Activated T-helper 1 cell treated with anti-CD3 and anti-CD28 coated beads, Interleukin-12 subunit alpha, Interleukin-12 subunit beta, Interleukin-2, Interleukin-4 antibody, amounts not matched to agents 30 ng/mL and 10 ng/mL and 1 ng/mL, durations not matched to agents 14 hours and 24 hours and 36 hours (primary cell): Measurements from ENCODE around the gene G0S2. TPM values are rescaled to one million over a fixed set of nuclear protein-coding genes. Genes with fewer than 3 reads are reported as not detected.
A peak's percentile ranks its signal among the peaks of the same experiment; 100 is the strongest.

ENCODE experiments used
- DNase-seq: peaks from one replicate; pipeline ENCODE4 v3.0.0; 2021; ENCODE audit warnings: low spot score
- H3K27ac Mint-ChIP-seq: one replicate; pipeline ENCODE4 v1.8.0; 2021; ENCODE audit warnings: mild to moderate bottlenecking, mixed read lengths
- H3K27me3 Mint-ChIP-seq: one replicate; pipeline ENCODE4 v1.8.0; 2022; ENCODE audit warnings: mild to moderate bottlenecking, moderate library complexity, mixed read lengths; ENCODE audit not compliant: insufficient read depth
- H3K36me3 Mint-ChIP-seq: one replicate; pipeline ENCODE4 v1.8.0; 2021; ENCODE audit warnings: low read depth, mixed read lengths
- H3K4me1 Mint-ChIP-seq: one replicate; pipeline ENCODE4 v1.8.0; 2021; ENCODE audit warnings: low read depth, mixed read lengths
- H3K4me3 Mint-ChIP-seq: one replicate; pipeline ENCODE4 v1.8.0; 2021; ENCODE audit warnings: mild to moderate bottlenecking, moderate library complexity, mixed read lengths
- H3K9me3 Mint-ChIP-seq: one replicate; pipeline ENCODE4 v1.8.0; 2021; ENCODE audit warnings: mixed read lengths
- intact Hi-C: fragments of 100-400 bp; cut with micrococcal nuclease; formaldehyde crosslinking; loops from one replicate; pipeline ENCODE4 v1.15.1; 2024
- total RNA-seq: library from RNA; stranded (reverse); gene quantifications from 2 replicates; pipeline ENCODE4 v1.2.3, GENCODE V29; 2022

The G0S2 gene
- total RNA-seq, 1 donor from 2014 or later: 501 TPM

- peaks cover 63% of the 10 kb centered on the region for H3K4me1 Mint-ChIP-seq
- no peaks in the 10 kb centered on the region for H3K27me3 Mint-ChIP-seq
- H3K9me3 Mint-ChIP-seq: peaks cover 13% of the 10 kb centered on the region
- DNase-seq: no peak
- peak overlapping the region; percentile 92 for H3K27ac Mint-ChIP-seq
- H3K36me3 Mint-ChIP-seq: peaks cover 43% of the 10 kb centered on the region
- peak overlapping the region; percentile 79 for H3K4me3 Mint-ChIP-seq
- intact Hi-C loops: no loop called here
These were observed 40.1 kb downstream of the G0S2 start for GRCh38 chr1:209715314-209715713.

DNA sequence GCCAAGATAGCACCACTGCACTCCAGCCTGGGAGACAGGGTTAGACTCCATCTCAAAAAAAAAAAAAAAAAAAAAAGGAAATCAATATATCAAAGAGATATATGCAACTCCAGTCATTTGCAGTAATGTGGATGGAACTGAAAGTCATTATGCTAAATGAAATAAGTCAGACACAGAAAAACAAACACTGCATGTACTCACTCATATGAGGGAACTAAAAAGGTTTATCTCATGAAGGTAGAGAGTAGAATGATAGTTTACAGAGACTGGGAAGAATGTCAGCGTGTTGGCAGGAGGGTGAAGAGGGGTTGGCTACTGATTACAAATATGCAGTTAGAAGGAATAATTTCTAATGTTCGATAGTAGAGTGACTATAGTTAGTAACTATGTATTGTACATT, 42.6 kb downstream of the G0S2 start:
- H3K4me1 Mint-ChIP-seq: peaks cover 61% of the 10 kb centered on the region
- no peak for DNase-seq
- intact Hi-C loops: loop anchor here (1.0 to 2.0 kb wide), 2 partner anchors 14 to 19 kb away; partner anchors contain the start of gene HSD11B1
- H3K9me3 Mint-ChIP-seq: peaks cover 13% of the 10 kb centered on the region
- peaks cover 39% of the 10 kb centered on the region for H3K36me3 Mint-ChIP-seq
- H3K27ac Mint-ChIP-seq: peak overlapping the region; percentile 91
- H3K4me3 Mint-ChIP-seq: no peak overlapping the region
- H3K27me3 Mint-ChIP-seq: no peaks in the 10 kb centered on the region

DNA sequence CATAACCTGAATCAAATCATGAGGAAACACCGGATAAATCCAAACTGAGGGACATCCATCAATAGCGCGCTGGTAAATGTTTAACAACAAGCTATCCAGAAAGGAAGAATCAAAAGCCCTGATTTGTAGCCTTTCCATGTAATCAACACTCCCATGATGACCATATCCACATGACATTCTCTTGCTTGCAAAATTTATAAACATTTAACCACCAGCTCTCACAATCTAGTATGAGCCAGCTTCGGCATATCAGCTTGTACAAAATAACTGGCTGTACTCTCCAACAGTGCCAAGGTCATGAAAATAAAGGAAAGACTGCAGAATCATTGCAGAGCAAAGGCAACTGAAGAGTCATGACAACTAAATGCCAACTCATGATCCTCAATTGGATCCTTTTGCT, 45.1 kb downstream of the G0S2 start:
- H3K4me3 Mint-ChIP-seq: no peak overlapping the region
- peaks cover 70% of the 10 kb centered on the region for H3K4me1 Mint-ChIP-seq
- no peak for DNase-seq
- H3K27me3 Mint-ChIP-seq: no peaks in the 10 kb centered on the region
- peak overlapping the region; percentile 42 for H3K27ac Mint-ChIP-seq
- intact Hi-C loops: no loop called here
- peaks cover 35% of the 10 kb centered on the region for H3K36me3 Mint-ChIP-seq
- H3K9me3 Mint-ChIP-seq: peaks cover 13% of the 10 kb centered on the region

- Mint-ChIP-seq H3K9me3 (peaks cover 13% of the 10 kb centered on the region), H3K27me3 (no peaks in the 10 kb centered on the region), H3K4me3 (no peak overlapping the region), H3K36me3 (peaks cover 30% of the 10 kb centered on the region), H3K4me1 (peaks cover 70% of the 10 kb centered on the region), H3K27ac (peak overlapping the region; percentile 30)
- intact Hi-C loops: no loop called here
- DNase-seq: no peak
These were observed 45.6 kb downstream of the G0S2 start for GRCh38 chr1:209720826-209721225.

DNA sequence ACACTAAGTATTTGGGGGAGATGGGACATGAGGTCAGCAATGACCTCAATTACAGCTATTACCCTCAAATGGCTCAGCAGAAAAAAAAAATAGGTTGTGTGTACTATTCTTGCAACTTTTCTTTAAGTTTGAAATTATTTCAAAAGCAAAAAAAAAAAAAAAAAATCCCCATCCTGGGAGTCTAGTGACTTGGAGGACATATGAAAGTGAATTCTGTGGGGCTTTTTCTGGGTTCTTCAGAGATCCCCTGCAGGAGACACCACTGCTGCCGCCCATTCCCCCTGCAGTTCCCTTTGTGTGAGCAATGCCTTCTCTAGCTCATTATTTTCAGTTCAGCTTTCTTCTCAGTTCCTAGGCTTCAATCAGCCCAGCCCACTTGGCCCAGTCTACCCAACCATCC, 46.1 kb downstream of the G0S2 start:
- H3K36me3 Mint-ChIP-seq: peaks cover 25% of the 10 kb centered on the region
- no peak for DNase-seq
- no peaks in the 10 kb centered on the region for H3K27me3 Mint-ChIP-seq
- H3K4me1 Mint-ChIP-seq: peaks cover 66% of the 10 kb centered on the region
- H3K4me3 Mint-ChIP-seq: no peak overlapping the region
- H3K9me3 Mint-ChIP-seq: peaks cover 13% of the 10 kb centered on the region
- peak overlapping the region; percentile 25 for H3K27ac Mint-ChIP-seq
- intact Hi-C loops: no loop called here

DNA sequence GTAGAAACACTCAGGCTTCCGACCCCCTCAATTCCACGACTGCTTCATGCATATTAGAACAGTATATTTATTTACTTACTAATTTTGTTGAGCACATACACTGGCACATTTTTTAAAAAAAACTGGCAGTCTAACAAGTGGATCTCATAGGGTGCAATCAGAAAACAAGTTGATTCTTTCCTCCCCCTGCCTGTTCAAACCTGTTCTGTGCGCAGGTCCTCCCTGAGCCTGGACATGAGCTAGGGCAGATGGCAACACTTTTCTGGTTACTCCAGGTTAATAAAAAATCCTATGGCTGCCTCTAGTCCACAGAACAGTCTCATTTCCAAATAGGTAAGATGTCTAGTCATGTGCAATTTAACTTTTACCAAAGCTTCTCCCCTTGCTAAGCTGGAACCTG, 48.1 kb downstream of the G0S2 start:
- intact Hi-C loops: no loop called here
- no peaks in the 10 kb centered on the region for H3K27me3 Mint-ChIP-seq
- no peak overlapping the region for H3K4me3 Mint-ChIP-seq
- peaks cover 68% of the 10 kb centered on the region for H3K4me1 Mint-ChIP-seq
- peaks cover 35% of the 10 kb centered on the region for H3K36me3 Mint-ChIP-seq
- no peak for DNase-seq
- peak overlapping the region; percentile 100 for H3K27ac Mint-ChIP-seq
- peaks cover 13% of the 10 kb centered on the region for H3K9me3 Mint-ChIP-seq

DNA sequence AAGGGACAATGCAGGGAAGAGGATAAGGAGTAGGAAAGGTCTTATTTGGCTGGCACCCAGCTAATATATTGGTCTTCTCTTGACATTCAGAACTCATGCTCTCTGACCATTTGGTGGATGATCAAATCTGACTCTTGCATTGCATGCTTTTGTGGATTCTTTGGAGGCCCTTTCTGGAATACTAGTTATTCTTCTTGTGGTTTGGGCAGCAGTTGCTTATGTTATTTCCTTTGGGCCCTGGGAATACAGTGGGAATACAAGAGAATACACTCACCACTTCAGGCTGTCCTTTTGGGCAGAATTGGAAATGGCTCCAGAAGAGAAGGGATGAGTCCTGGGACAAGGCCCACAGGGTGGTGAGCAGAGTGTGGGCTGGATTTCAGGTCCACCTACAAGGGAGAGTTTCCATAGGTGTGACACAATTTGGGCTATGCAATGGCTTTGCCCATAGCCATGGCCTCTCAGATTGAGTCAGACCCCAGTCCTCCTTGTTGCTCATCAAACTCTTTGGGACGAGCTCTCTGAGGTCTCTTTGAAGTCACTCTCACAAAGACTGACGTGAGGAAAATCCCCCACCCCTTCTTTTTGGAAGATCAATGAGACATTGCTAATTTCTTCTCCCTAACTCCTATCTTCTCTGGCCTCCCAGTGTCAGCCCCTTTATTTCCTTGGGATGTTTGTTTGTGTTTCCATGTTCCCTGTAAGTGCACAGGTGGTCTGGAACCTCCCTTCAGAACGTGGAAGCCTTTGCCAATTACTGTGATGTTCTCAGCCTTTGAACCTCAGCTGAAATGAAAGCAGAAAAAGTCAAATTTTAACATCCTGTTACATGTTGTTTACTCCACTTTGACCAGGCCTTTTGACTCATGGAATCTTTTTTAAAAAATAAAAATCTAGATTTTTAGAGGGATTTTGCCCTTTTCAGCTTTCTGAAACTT, 48.8 kb downstream of the G0S2 start:
- Mint-ChIP-seq H3K27ac (peak overlapping the region; percentile 100), H3K4me1 (peaks cover 68% of the 10 kb centered on the region), H3K9me3 (peaks cover 12% of the 10 kb centered on the region), H3K27me3 (no peaks in the 10 kb centered on the region), H3K36me3 (peaks cover 35% of the 10 kb centered on the region), H3K4me3 (peak overlapping the region; percentile 53)
- DNase-seq: peak; percentile 37
- intact Hi-C loops: loop anchor here (1.0 to 2.0 kb wide), 10 partner anchors 8 to 64 kb away; partner anchors contain the start of gene C1orf74

Other genes starting within 250 kb of the G0S2 start
- gene CAMK1G, start 91.7 kb upstream of the G0S2 start, total RNA-seq: 0.07 and 0.62 TPM in 2 replicates
- 15.8 and 18.3 TPM in 2 replicates for gene LAMB3, start 23.0 kb upstream of the G0S2 start, total RNA-seq
- 15.9 and 17.9 TPM in 2 replicates for gene HSD11B1, start 29.4 kb downstream of the G0S2 start, total RNA-seq
- 378 and 384 TPM in 2 replicates for gene TRAF3IP3, start 80.6 kb downstream of the G0S2 start, total RNA-seq
- gene C1orf74, start 109.1 kb downstream of the G0S2 start, total RNA-seq: 2.9 and 3.2 TPM in 2 replicates
- gene IRF6, start 130.7 kb downstream of the G0S2 start, total RNA-seq: 0.16 and 0.17 TPM in 2 replicates
- gene UTP25, start 152.6 kb downstream of the G0S2 start, total RNA-seq: 17.7 and 18.3 TPM in 2 replicates